ENCODE data around the gene FAM180B. TPM values are rescaled to one million over a fixed set of nuclear protein-coding genes. Genes with fewer than 3 reads are reported as not detected.

Gene FAM180B
- total and polyA plus RNA-seq, 2 of the 8 experiments (the other 6 are each of a cell fraction or from before 2014, with no cell fraction given), result 0.09 TPM; not detected in 1

DNA sequence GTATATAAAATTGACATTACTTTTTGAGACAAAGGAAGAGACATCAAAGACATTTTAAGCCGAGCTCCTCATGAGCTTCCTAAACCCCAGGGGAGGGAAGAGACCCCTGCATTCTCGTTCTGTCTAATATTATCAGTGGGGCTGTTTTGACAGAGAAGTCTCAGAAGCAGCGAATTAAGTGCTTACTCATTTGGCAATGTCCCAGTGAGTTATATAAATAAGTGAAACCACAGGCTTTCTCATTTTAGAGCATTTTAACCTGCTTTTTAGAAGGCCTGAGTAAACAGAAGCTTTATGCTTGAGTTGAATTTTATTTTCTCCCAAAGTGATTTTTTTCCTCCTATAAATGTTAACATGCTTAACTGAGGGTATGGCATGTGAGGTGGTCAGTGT, 30.9 kb downstream of the FAM180B start:
- no peak overlapping the region for H4K5ac ChIP-seq (ENCODE audit: insufficient read length, low read depth, low read length)
- H4K20me1 ChIP-seq (replicated peaks in 1 of 2; ENCODE audit: control insufficient read depth in 1 of 2, insufficient read depth in 2 of 2, low read length in 2 of 2), result no peaks in the 10 kb centered on the region
- no peaks in the 10 kb centered on the region for H3K27me3 ChIP-seq (replicated peaks in 1 of 4; ENCODE audit: control insufficient read depth in 3 of 4, extremely low read depth in 1 of 4, insufficient read depth in 3 of 4, low read length in 3 of 4)
- H3K79me2 ChIP-seq (ENCODE audit: control insufficient read depth in 1 of 2, insufficient read depth in 2 of 2, low read length in 2 of 2), result no peaks in the 10 kb centered on the region
- no peak overlapping the region for H3K27ac ChIP-seq (ENCODE audit: low read depth, low read length)
- H4K91ac ChIP-seq (replicated peaks; ENCODE audit: insufficient read length, low read length), result no peak overlapping the region
- H3K9me3 ChIP-seq (ENCODE audit: insufficient read depth in 2 of 2, low read depth in 1 of 2, low read length in 1 of 2), result no peaks in the 10 kb centered on the region
- POLR2A ChIA-PET (ENCODE audit: partially characterized antibody), result interaction anchor here (0.9 to 3.4 kb wide), 8 partner anchors 11 to 98 kb away, joined by 3 to 16 read pairs (median 4); partner anchors contain the start of genes AGBL2, KBTBD4 and NDUFS3
- DNase-seq (ENCODE audit: low read depth in 1 of 2, low spot score in 2 of 2) (no peak), FAIRE-seq (no peak)
- H2BK20ac ChIP-seq (ENCODE audit: low read length), result no peak overlapping the region
- no peak overlapping the region for H3K4me2 ChIP-seq (ENCODE audit: insufficient read depth in 1 of 2, low read depth in 2 of 2, low read length in 2 of 2)
- no peak overlapping the region for H3K18ac ChIP-seq (ENCODE audit: extremely low read depth, low read length)
- no peak overlapping the region for H3K9ac ChIP-seq (replicated peaks in 1 of 4; ENCODE audit: extremely low read depth in 1 of 4, low read depth in 3 of 4, low read length in 3 of 4)
- H2AK5ac ChIP-seq (ENCODE audit: low read depth, low read length), result no peak overlapping the region
- no peak overlapping the region for H3K4ac ChIP-seq (replicated peaks; ENCODE audit: insufficient read length, low read depth, low read length)
- H3K4me3 ChIP-seq (ENCODE audit: extremely low read depth in 1 of 4, insufficient read depth in 2 of 4, low read depth in 3 of 4, low read length in 4 of 4), result no peak overlapping the region
- no peaks in the 10 kb centered on the region for H3K23me2 ChIP-seq (ENCODE audit: low read depth, low read length)
- no peak overlapping the region for H3K23ac ChIP-seq (ENCODE audit: insufficient read length)
- H2BK15ac ChIP-seq (ENCODE audit: low read length), result no peak overlapping the region
- H3K14ac ChIP-seq (ENCODE audit: insufficient read length), result no peak overlapping the region
- no peak overlapping the region for H3K56ac ChIP-seq (replicated peaks; ENCODE audit: insufficient read length, low read depth, low read length)
- no peak overlapping the region for H2BK5ac ChIP-seq (ENCODE audit: low read depth, low read length)
- H3K36me3 ChIP-seq (ENCODE audit: control insufficient read depth in 2 of 4, insufficient read depth in 4 of 4, low read length in 3 of 4), result peaks cover 7 to 34% (median 22%) of the 10 kb centered on the region in 4 experiments; a peak in 7 of 8 replicates
- H4K8ac ChIP-seq (ENCODE audit: extremely low read depth, insufficient read depth, low read length), result no peak overlapping the region
- H3K79me1 ChIP-seq (ENCODE audit: low read depth, low read length), result no peaks in the 10 kb centered on the region
- 84% methylated on average over 3 of the region's 3 CpGs; no CpG with 5 or more reads in 1 of the 2 experiments for WGBS, 2 experiments (ENCODE audit: extremely low coverage in 1 of 2, insufficient coverage in 1 of 2, insufficient read length in 1 of 2, insufficient replicate concordance in 2 of 2, low coverage in 1 of 2, low lambda C conversion rate in 2 of 2, missing lambda C conversion rate in 1 of 2)
- CTCF ChIA-PET (ENCODE audit: partially characterized antibody), result interaction anchor here (0.6 to 2.2 kb wide), 23 partner anchors 9 to 193 kb away, joined by 3 to 17 read pairs (median 4); partner anchors contain the start of genes C1QTNF4, KBTBD4 and PTPMT1
- no peak overlapping the region for H2BK12ac ChIP-seq (ENCODE audit: low read depth, low read length)
- H2AFZ ChIP-seq (ENCODE audit: low read length), result no peak overlapping the region
- no peak overlapping the region for H2BK120ac ChIP-seq (replicated peaks; ENCODE audit: low read depth, low read length)
- no peaks in the 10 kb centered on the region for H3K4me1 ChIP-seq (replicated peaks in 1 of 4; ENCODE audit: control insufficient read depth in 3 of 4, insufficient read depth in 4 of 4, low read length in 3 of 4)
- TF ChIP-seq FOSL1 (IDR thresholded peaks at IDR 0.05; ENCODE audit: insufficient read depth, low read depth, low read length), result no peak
- no peak for TF ChIP-seq KDM4A (IDR thresholded peaks at IDR 0.05; ENCODE audit: low read depth, low read length, severe bottlenecking)
- TF ChIP-seq, protein P1, sequence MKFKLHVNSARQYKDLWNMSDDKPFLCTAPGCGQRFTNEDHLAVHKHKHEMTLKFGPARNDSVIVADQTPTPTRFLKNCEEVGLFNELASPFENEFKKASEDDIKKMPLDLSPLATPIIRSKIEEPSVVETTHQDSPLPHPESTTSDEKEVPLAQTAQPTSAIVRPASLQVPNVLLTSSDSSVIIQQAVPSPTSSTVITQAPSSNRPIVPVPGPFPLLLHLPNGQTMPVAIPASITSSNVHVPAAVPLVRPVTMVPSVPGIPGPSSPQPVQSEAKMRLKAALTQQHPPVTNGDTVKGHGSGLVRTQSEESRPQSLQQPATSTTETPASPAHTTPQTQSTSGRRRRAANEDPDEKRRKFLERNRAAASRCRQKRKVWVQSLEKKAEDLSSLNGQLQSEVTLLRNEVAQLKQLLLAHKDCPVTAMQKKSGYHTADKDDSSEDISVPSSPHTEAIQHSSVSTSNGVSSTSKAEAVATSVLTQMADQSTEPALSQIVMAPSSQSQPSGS (IDR thresholded peaks at IDR 0.05; ENCODE audit: low read length), result no peak
- TF ChIP-seq TCF12 (IDR thresholded peaks at IDR 0.05; ENCODE audit: low read depth, low read length), result no peak
- no peak for TF ChIP-seq USF2 (IDR thresholded peaks at IDR 0.05; ENCODE audit: low read length)
- no peak for TF ChIP-seq CTBP2 (IDR thresholded peaks at IDR 0.05; ENCODE audit: borderline replicate concordance, insufficient read depth, insufficient read length, low read length)
- no peak for TF ChIP-seq SUZ12 (IDR thresholded peaks at IDR 0.05; ENCODE audit: low read length)
- TF ChIP-seq, protein P2, sequence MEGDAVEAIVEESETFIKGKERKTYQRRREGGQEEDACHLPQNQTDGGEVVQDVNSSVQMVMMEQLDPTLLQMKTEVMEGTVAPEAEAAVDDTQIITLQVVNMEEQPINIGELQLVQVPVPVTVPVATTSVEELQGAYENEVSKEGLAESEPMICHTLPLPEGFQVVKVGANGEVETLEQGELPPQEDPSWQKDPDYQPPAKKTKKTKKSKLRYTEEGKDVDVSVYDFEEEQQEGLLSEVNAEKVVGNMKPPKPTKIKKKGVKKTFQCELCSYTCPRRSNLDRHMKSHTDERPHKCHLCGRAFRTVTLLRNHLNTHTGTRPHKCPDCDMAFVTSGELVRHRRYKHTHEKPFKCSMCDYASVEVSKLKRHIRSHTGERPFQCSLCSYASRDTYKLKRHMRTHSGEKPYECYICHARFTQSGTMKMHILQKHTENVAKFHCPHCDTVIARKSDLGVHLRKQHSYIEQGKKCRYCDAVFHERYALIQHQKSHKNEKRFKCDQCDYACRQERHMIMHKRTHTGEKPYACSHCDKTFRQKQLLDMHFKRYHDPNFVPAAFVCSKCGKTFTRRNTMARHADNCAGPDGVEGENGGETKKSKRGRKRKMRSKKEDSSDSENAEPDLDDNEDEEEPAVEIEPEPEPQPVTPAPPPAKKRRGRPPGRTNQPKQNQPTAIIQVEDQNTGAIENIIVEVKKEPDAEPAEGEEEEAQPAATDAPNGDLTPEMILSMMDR (IDR thresholded peaks at IDR 0.05; ENCODE audit: control extremely low read depth in 1 of 3, insufficient read depth in 1 of 3, low read depth in 1 of 3, low read length in 3 of 3), result no peak
